HG02943 (cell line): ENCODE data around the gene VEGFA.

ENCODE experiments used
- ATAC-seq: cut with Tn5 transposase; IDR thresholded peaks from one replicate; pipeline ENCODE4 v1.9.1; 2021; ENCODE audit warnings: mild to moderate bottlenecking, low read depth, moderate library complexity; ENCODE audit not compliant: unreplicated experiment

VEGFA gene

GRCh38 chr6:43769526-43770371 lies at the start of gene VEGFA:
Gene VEGFA, plus strand, starts transcription at chr6:43770211.
- peak; percentile 48 for ATAC-seq

GRCh38 chr6:43720999-43721398 lies 49.0 kb upstream of the VEGFA start:
- no peak for ATAC-seq

GRCh38 chr6:43722920-43723545 lies 47.0 kb upstream of the VEGFA start:
- ATAC-seq = no peak

GRCh38 chr6:43723737-43724295 lies 46.2 kb upstream of the VEGFA start:
- ATAC-seq = peak; percentile 71

- ATAC-seq = no peak
Measured at GRCh38 chr6:43724354-43724753, 45.7 kb upstream of the VEGFA start.

GRCh38 chr6:43724914-43725642 lies 44.9 kb upstream of the VEGFA start:
- ATAC-seq = no peak

GRCh38 chr6:43725643-43726580 lies 44.1 kb upstream of the VEGFA start:
- no peak for ATAC-seq

GRCh38 chr6:43727634-43728033 lies 42.4 kb upstream of the VEGFA start:
- ATAC-seq = no peak

GRCh38 chr6:43728586-43728985 lies 41.4 kb upstream of the VEGFA start:
- ATAC-seq = no peak

GRCh38 chr6:43729537-43729936 lies 40.5 kb upstream of the VEGFA start:
- no peak for ATAC-seq

GRCh38 chr6:43730634-43731033 lies 39.4 kb upstream of the VEGFA start:
- ATAC-seq = no peak

- no peak for ATAC-seq
Measured at GRCh38 chr6:43733471-43734293, 36.3 kb upstream of the VEGFA start.

GRCh38 chr6:43734294-43734665 lies 35.7 kb upstream of the VEGFA start:
- no peak for ATAC-seq

- ATAC-seq = no peak
Measured at GRCh38 chr6:43735642-43736199, 34.3 kb upstream of the VEGFA start.

- ATAC-seq = no peak
Measured at GRCh38 chr6:43736211-43736786, 33.7 kb upstream of the VEGFA start.

- ATAC-seq = no peak
Measured at GRCh38 chr6:43736844-43737243, 33.2 kb upstream of the VEGFA start.

- no peak for ATAC-seq
Measured at GRCh38 chr6:43737272-43738081, 32.5 kb upstream of the VEGFA start.

GRCh38 chr6:43738267-43738676 lies 31.7 kb upstream of the VEGFA start:
- no peak for ATAC-seq
